ENCODE results near the gene ZFPM1. TPM values are rescaled to one million over a fixed set of nuclear protein-coding genes. Genes with fewer than 3 reads are reported as not detected.

The ZFPM1 gene
- total and polyA plus RNA-seq, 4 donors = 0.19 to 12.8 (median 5.3) TPM

- TF ChIP-seq HNF4G (IDR thresholded peaks at IDR 0.05) (peak; percentile 94), REST (IDR thresholded peaks at IDR 0.05) (peak; percentile 34), HNF4A (conservative IDR thresholded peaks at IDR 0.05) (peak; percentile 83 to 95), SP1 (IDR thresholded peaks at IDR 0.05) (peak; percentile 96), GABPA (IDR thresholded peaks at IDR 0.05 in 1 of 2, conservative IDR thresholded peaks at IDR 0.05 in 1 of 2) (no peak), JUND (IDR thresholded peaks at IDR 0.05) (peak; percentile 33 to 39), RXRA (IDR thresholded peaks at IDR 0.05) (peak; percentile 81 to 83), FOXA2 (IDR thresholded peaks at IDR 0.05) (peak; percentile 77), MAX (IDR thresholded peaks at IDR 0.05) (peak; percentile 86), RAD21 (IDR thresholded peaks at IDR 0.05) (peak; percentile 73 to 76), EGR1 (IDR thresholded peaks at IDR 0.05; ENCODE audit: low read depth in 2 of 2) (peak; percentile 79 to 82), YY1 (IDR thresholded peaks at IDR 0.05) (peak; percentile 73), TAF1 (conservative IDR thresholded peaks at IDR 0.05) (no peak), NR2F2 (IDR thresholded peaks at IDR 0.05) (peak; percentile 14), FOXA1 (IDR thresholded peaks at IDR 0.05) (peak; percentile 66)
- TF ChIP-seq, protein P1, sequence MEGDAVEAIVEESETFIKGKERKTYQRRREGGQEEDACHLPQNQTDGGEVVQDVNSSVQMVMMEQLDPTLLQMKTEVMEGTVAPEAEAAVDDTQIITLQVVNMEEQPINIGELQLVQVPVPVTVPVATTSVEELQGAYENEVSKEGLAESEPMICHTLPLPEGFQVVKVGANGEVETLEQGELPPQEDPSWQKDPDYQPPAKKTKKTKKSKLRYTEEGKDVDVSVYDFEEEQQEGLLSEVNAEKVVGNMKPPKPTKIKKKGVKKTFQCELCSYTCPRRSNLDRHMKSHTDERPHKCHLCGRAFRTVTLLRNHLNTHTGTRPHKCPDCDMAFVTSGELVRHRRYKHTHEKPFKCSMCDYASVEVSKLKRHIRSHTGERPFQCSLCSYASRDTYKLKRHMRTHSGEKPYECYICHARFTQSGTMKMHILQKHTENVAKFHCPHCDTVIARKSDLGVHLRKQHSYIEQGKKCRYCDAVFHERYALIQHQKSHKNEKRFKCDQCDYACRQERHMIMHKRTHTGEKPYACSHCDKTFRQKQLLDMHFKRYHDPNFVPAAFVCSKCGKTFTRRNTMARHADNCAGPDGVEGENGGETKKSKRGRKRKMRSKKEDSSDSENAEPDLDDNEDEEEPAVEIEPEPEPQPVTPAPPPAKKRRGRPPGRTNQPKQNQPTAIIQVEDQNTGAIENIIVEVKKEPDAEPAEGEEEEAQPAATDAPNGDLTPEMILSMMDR (IDR thresholded peaks at IDR 0.05; ENCODE audit: low read depth, low read length, missing input control) = peak; percentile 67
- TF ChIP-seq, protein P2, sequence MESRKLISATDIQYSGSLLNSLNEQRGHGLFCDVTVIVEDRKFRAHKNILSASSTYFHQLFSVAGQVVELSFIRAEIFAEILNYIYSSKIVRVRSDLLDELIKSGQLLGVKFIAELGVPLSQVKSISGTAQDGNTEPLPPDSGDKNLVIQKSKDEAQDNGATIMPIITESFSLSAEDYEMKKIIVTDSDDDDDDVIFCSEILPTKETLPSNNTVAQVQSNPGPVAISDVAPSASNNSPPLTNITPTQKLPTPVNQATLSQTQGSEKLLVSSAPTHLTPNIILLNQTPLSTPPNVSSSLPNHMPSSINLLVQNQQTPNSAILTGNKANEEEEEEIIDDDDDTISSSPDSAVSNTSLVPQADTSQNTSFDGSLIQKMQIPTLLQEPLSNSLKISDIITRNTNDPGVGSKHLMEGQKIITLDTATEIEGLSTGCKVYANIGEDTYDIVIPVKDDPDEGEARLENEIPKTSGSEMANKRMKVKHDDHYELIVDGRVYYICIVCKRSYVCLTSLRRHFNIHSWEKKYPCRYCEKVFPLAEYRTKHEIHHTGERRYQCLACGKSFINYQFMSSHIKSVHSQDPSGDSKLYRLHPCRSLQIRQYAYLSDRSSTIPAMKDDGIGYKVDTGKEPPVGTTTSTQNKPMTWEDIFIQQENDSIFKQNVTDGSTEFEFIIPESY (IDR thresholded peaks at IDR 0.05) = peak; percentile 78
- TF ChIP-seq, protein P3, sequence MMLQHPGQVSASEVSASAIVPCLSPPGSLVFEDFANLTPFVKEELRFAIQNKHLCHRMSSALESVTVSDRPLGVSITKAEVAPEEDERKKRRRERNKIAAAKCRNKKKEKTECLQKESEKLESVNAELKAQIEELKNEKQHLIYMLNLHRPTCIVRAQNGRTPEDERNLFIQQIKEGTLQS (IDR thresholded peaks at IDR 0.05) = no peak
- Histone ChIP-seq H3K27ac (ENCODE audit: low read depth in 1 of 2, low read length in 2 of 2) (peak overlapping the region; percentile 57 to 75), H3K27me3 (ENCODE audit: control insufficient read depth in 4 of 4, insufficient read depth in 4 of 4, low read length in 3 of 4) (no peaks in the 10 kb centered on the region), H3K36me3 (ENCODE audit: control insufficient read depth in 4 of 4, insufficient read depth in 3 of 4, low read depth in 1 of 4, low read length in 3 of 4) (no peaks in the 10 kb centered on the region), H3K9me3 (ENCODE audit: control insufficient read depth in 4 of 4, low read length in 3 of 4) (no peaks in the 10 kb centered on the region), H3K4me1 (ENCODE audit: control insufficient read depth in 4 of 4, insufficient read depth in 4 of 4, low read length in 3 of 4) (peaks cover 40 to 90% (median 70%) of the 10 kb centered on the region in 4 donors), H3K9ac (ENCODE audit: low read depth in 1 of 2, low read length in 2 of 2) (no peak overlapping the region), H3K4me3 (ENCODE audit: low read depth in 1 of 3, low read length in 3 of 3) (no peak overlapping the region)
- peak; percentile 76 for DNase-seq (ENCODE audit: low spot score)
- WGBS = 36% methylated on average over 54 of the region's 54 CpGs
Observed at GRCh38 chr16:88487920-88488851, 35.1 kb downstream of the ZFPM1 start.

All from liver (tissue), 9 donors.